Breast epithelium (tissue), 4 donors: ENCODE measurements around the gene ARHGAP10. TPM values are rescaled to one million over a fixed set of nuclear protein-coding genes. Genes with fewer than 3 reads are reported as not detected.

Source experiments
- DNase-seq, 2 donors: peaks; one replicate each; pipeline ENCODE4 v3.0.0-alpha.2; 2019; ENCODE audit warnings: low spot score in 2 of 2
- H3K27ac ChIP-seq, 2 donors: fragments of 200-600 bp; sonication (generic) in 1 of 2; one replicate each; pipeline ENCODE4 v1.5.1; 2016 to 2019; ENCODE audit warnings: mild to moderate bottlenecking in 1 of 2
- H3K27me3 ChIP-seq, 2 donors: fragments of 200-600 bp; sonication (generic) in 1 of 2; one replicate each; pipeline versions ENCODE4 v1.5.1 to v1.6.0; 2017 to 2019; ENCODE audit warnings: control low read depth in 1 of 2, mild to moderate bottlenecking in 1 of 2
- H3K36me3 ChIP-seq: fragments of 200-600 bp; one replicate; pipeline ENCODE4 v1.5.1; 2019
- H3K4me1 ChIP-seq, 2 donors: fragments of 200-600 bp; sonication (generic); one replicate each; pipeline ENCODE4 v1.5.1; 2016 to 2019; ENCODE audit warnings: control low read depth in 1 of 2
- H3K4me3 ChIP-seq, 3 donors: fragments of 200-600 bp; sonication (generic); 1 replicate in 2 of 3; 2 replicates in 1 of 3; pipeline ENCODE4 v1.5.1; 2016 to 2019; ENCODE audit warnings: mild to moderate bottlenecking in 3 of 3, moderate library complexity in 2 of 3
- H3K9me3 ChIP-seq, 2 donors: fragments of 200-600 bp; sonication (generic) in 1 of 2; one replicate each; pipeline ENCODE4 v1.5.1; 2016 to 2019; ENCODE audit warnings: control low read depth in 1 of 2
- CTCF ChIP-seq, 3 donors: fragments of 450-650 bp; IDR thresholded peaks; one replicate each; pipeline ENCODE4 v1.5.1; 2016 to 2017; ENCODE audit warnings: antibody characterized with exemption in 3 of 3, mild to moderate bottlenecking in 3 of 3, moderate library complexity in 3 of 3
- POLR2A ChIP-seq: fragments of 450-650 bp; IDR thresholded peaks from one replicate; pipeline ENCODE4 v1.6.1; 2016; ENCODE audit warnings: antibody characterized with exemption, mild to moderate bottlenecking, moderate library complexity
- POLR2AphosphoS5 ChIP-seq, 3 donors: sonication (generic); formaldehyde crosslinking; IDR thresholded peaks; one replicate each; pipeline ENCODE4 v1.6.1; 2017; ENCODE audit warnings: antibody characterized with exemption in 3 of 3
- intact Hi-C: fragments of 100-400 bp; cut with DNase I; formaldehyde crosslinking; loops from one replicate; pipeline ENCODE4 v1.15.1; 2023; ENCODE audit warnings: low total_unique reads
- total RNA-seq, 3 donors: library from RNA; depleted of rRNA; stranded (reverse); fragments of >200 nt; gene quantifications; one replicate each; pipeline ENCODE4 v1.1.0, GENCODE V29; 2016

Gene ARHGAP10
- total RNA-seq, 3 donors from 2014 or later, result 49.5 to 138 (median 62.6) TPM

GRCh38 chr4:148021686-148022085 is 289.8 kb downstream of the ARHGAP10 start:
- no peak for DNase-seq
- no peak overlapping the region for H3K27ac ChIP-seq
- H3K27me3 ChIP-seq, result no peaks in the 10 kb centered on the region
- no peak overlapping the region for H3K4me3 ChIP-seq
- TF ChIP-seq POLR2AphosphoS5 (IDR thresholded peaks at IDR 0.05), result no peak
- no peak for TF ChIP-seq POLR2A
- TF ChIP-seq CTCF (IDR thresholded peaks at IDR 0.05), result no peak
- H3K9me3 ChIP-seq, result no peaks in the 10 kb centered on the region
- H3K36me3 ChIP-seq, result no peaks in the 10 kb centered on the region
- no peaks in the 10 kb centered on the region for H3K4me1 ChIP-seq
- intact Hi-C loops, result no loop called here

- Histone ChIP-seq H3K4me3 (peak overlapping the region in 1 of 3 donors; percentile 3), H3K36me3 (no peaks in the 10 kb centered on the region), H3K27ac (peak overlapping the region in 1 of 2 donors; percentile 62), H3K9me3 (no peaks in the 10 kb centered on the region), H3K4me1 (no peaks in the 10 kb centered on the region), H3K27me3 (no peaks in the 10 kb centered on the region)
- intact Hi-C loops, result no loop called here
- TF ChIP-seq POLR2AphosphoS5 (IDR thresholded peaks at IDR 0.05) (no peak), CTCF (IDR thresholded peaks at IDR 0.05) (no peak), POLR2A (no peak)
- DNase-seq, result no peak
Measured at GRCh38 chr4:148022975-148023374, 291.1 kb downstream of the ARHGAP10 start.

- H3K27ac ChIP-seq, result peak overlapping the region in 1 of 2 donors; percentile 36
- DNase-seq, result no peak
- H3K9me3 ChIP-seq, result no peaks in the 10 kb centered on the region
- no peaks in the 10 kb centered on the region for H3K36me3 ChIP-seq
- peak overlapping the region in 1 of 3 donors; percentile 3 for H3K4me3 ChIP-seq
- TF ChIP-seq POLR2A (no peak), CTCF (IDR thresholded peaks at IDR 0.05) (no peak), POLR2AphosphoS5 (IDR thresholded peaks at IDR 0.05) (no peak)
- H3K27me3 ChIP-seq, result no peaks in the 10 kb centered on the region
- intact Hi-C loops, result no loop called here
- no peaks in the 10 kb centered on the region for H3K4me1 ChIP-seq
Measured at GRCh38 chr4:148023512-148024181, 291.8 kb downstream of the ARHGAP10 start.

GRCh38 chr4:148025981-148026380 is 294.1 kb downstream of the ARHGAP10 start:
- Histone ChIP-seq H3K4me3 (no peak overlapping the region), H3K4me1 (no peaks in the 10 kb centered on the region), H3K27me3 (no peaks in the 10 kb centered on the region), H3K27ac (no peak overlapping the region), H3K9me3 (no peaks in the 10 kb centered on the region), H3K36me3 (no peaks in the 10 kb centered on the region)
- TF ChIP-seq POLR2A, result no peak
- TF ChIP-seq CTCF (IDR thresholded peaks at IDR 0.05), result no peak
- TF ChIP-seq POLR2AphosphoS5 (IDR thresholded peaks at IDR 0.05), result no peak
- no peak for DNase-seq
- intact Hi-C loops, result no loop called here

- no peaks in the 10 kb centered on the region for H3K36me3 ChIP-seq
- intact Hi-C loops, result no loop called here
- no peak for TF ChIP-seq POLR2A
- no peak for TF ChIP-seq CTCF (IDR thresholded peaks at IDR 0.05)
- no peak for TF ChIP-seq POLR2AphosphoS5 (IDR thresholded peaks at IDR 0.05)
Measured at GRCh38 chr4:148027201-148027600, 295.3 kb downstream of the ARHGAP10 start.

More at GRCh38 chr4:148027201-148027600, 295.3 kb downstream of the ARHGAP10 start:
- H3K27ac ChIP-seq, result no peak overlapping the region
- no peaks in the 10 kb centered on the region for H3K4me1 ChIP-seq
- no peak for DNase-seq
- H3K4me3 ChIP-seq, result no peak overlapping the region
- no peaks in the 10 kb centered on the region for H3K27me3 ChIP-seq
- H3K9me3 ChIP-seq, result no peaks in the 10 kb centered on the region
